ENCODE measurements around the gene AFDN.
"Not testable (repeated sequence)": the region's sequence is repeated elsewhere in the genome, so short reads cannot be mapped to it uniquely, and the experiment has no call there.

The AFDN gene

GRCh38 chr6:167990016-167990945 lies 163.6 kb downstream of the AFDN start:
- H3K27me3 ChIP-seq (ENCODE audit: control insufficient read depth, insufficient read depth, low read length): no peaks in the 10 kb centered on the region
- no peak overlapping the region for H3K9ac ChIP-seq (ENCODE audit: low read depth, low read length)
- H3K9me3 ChIP-seq (replicated peaks; ENCODE audit: low read length): no peaks in the 10 kb centered on the region
- no peak overlapping the region for H3K4me2 ChIP-seq (ENCODE audit: low read length)
- H3K4me1 ChIP-seq (ENCODE audit: control insufficient read depth, insufficient read depth, low read length): no peaks in the 10 kb centered on the region
- H3K36me3 ChIP-seq (ENCODE audit: insufficient read depth, low read length): no peaks in the 10 kb centered on the region
- H3K4me3 ChIP-seq (ENCODE audit: low read length): no peak overlapping the region

- H3K9ac ChIP-seq (ENCODE audit: low read depth, low read length): no peak overlapping the region
- H3K4me2 ChIP-seq (ENCODE audit: low read length): no peak overlapping the region
- no peaks in the 10 kb centered on the region for H3K36me3 ChIP-seq (ENCODE audit: insufficient read depth, low read length)
- peaks cover 7% of the 10 kb centered on the region for H3K27me3 ChIP-seq (ENCODE audit: control insufficient read depth, insufficient read depth, low read length)
- H3K4me1 ChIP-seq (ENCODE audit: control insufficient read depth, insufficient read depth, low read length): no peaks in the 10 kb centered on the region
- no peaks in the 10 kb centered on the region for H3K9me3 ChIP-seq (replicated peaks; ENCODE audit: low read length)
- H3K4me3 ChIP-seq (ENCODE audit: low read length): no peak overlapping the region
Observed at GRCh38 chr6:167993169-167993568, 166.5 kb downstream of the AFDN start.

DNA sequence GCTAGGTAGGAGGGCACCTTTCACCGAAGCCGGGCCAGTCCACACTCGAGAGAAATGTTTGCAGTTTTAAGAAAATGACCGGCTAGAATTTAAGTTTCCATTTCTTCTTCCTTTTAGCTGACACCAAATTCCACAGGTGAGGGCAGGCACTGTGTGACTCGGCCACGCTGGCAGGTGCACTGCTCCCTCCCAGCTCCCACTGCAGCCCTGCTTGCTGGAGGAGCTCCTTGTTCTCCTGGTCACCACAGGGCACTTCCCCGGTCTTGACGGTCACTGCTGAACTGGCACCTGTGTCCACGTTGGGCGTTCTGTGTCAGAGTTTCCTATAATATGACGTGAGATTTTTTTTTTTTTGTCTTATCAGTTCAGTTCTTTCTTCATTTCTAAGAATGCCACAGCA lies 167.1 kb downstream of the AFDN start:
- H3K27me3 ChIP-seq (ENCODE audit: control insufficient read depth, insufficient read depth, low read length): peaks cover 12% of the 10 kb centered on the region
- H3K9ac ChIP-seq (ENCODE audit: low read depth, low read length): no peak overlapping the region
- no peak overlapping the region for H3K4me2 ChIP-seq (ENCODE audit: low read length)
- H3K4me3 ChIP-seq (ENCODE audit: low read length): no peak overlapping the region
- H3K9me3 ChIP-seq (replicated peaks; ENCODE audit: low read length): no peaks in the 10 kb centered on the region
- no peaks in the 10 kb centered on the region for H3K4me1 ChIP-seq (ENCODE audit: control insufficient read depth, insufficient read depth, low read length)
- no peaks in the 10 kb centered on the region for H3K36me3 ChIP-seq (ENCODE audit: insufficient read depth, low read length)

DNA sequence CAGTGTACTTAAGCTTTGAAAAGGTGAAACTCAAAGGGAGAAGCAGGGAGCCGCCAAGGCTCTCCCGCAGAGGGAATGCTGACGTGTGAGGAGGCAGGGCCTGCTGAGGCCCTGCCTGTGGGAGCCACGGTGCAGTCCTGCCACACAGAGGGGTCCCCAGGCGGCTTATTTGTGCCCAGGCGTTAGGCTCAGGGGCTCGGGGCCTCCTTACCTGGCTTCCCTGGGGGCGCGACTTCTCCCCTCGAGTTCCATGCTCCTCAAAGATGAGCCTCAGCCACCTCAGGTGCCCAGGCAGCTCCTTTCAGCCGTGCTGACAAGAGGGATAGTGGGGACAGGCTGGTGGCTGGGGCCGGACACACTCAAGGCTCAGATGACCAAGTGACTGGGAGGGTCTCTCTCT lies 168.6 kb downstream of the AFDN start:
- no peaks in the 10 kb centered on the region for H3K36me3 ChIP-seq (ENCODE audit: insufficient read depth, low read length)
- no peaks in the 10 kb centered on the region for H3K9me3 ChIP-seq (replicated peaks; ENCODE audit: low read length)
- H3K9ac ChIP-seq (ENCODE audit: low read depth, low read length): no peak overlapping the region
- no peak overlapping the region for H3K4me2 ChIP-seq (ENCODE audit: low read length)
- H3K4me1 ChIP-seq (ENCODE audit: control insufficient read depth, insufficient read depth, low read length): no peaks in the 10 kb centered on the region
- H3K27me3 ChIP-seq (ENCODE audit: control insufficient read depth, insufficient read depth, low read length): peaks cover 17% of the 10 kb centered on the region
- no peak overlapping the region for H3K4me3 ChIP-seq (ENCODE audit: low read length)

DNA sequence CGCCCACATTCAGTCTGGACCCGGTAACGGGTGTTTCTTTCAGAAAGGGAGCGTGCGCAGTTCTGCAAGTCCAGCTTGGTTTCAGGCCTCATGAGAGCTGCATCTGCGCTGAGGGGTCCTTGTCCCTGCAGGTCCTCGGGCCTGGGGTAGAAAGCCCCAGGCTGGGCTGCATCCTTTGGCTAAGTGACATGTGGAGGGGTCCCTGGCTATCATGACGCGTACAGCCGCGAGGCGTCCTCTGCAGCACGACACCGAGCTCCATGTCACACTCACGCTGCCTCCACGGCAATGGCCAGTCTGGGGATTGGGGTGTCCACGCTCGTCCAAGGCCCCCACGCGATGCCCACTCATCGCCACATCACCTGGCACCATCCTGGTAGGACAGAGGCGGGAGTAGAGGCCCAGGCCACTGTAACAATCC lies 169.0 kb downstream of the AFDN start:
- Histone ChIP-seq H3K4me3 (ENCODE audit: low read length) (no peak overlapping the region), H3K4me1 (ENCODE audit: control insufficient read depth, insufficient read depth, low read length) (no peaks in the 10 kb centered on the region), H3K36me3 (ENCODE audit: insufficient read depth, low read length) (no peaks in the 10 kb centered on the region), H3K9me3 (replicated peaks; ENCODE audit: low read length) (no peaks in the 10 kb centered on the region), H3K9ac (ENCODE audit: low read depth, low read length) (no peak overlapping the region), H3K4me2 (ENCODE audit: low read length) (no peak overlapping the region), H3K27me3 (ENCODE audit: control insufficient read depth, insufficient read depth, low read length) (peaks cover 17% of the 10 kb centered on the region)

- Histone ChIP-seq H3K4me3 (ENCODE audit: low read length) (no peak overlapping the region), H3K4me1 (ENCODE audit: control insufficient read depth, insufficient read depth, low read length) (no peaks in the 10 kb centered on the region), H3K9me3 (replicated peaks; ENCODE audit: low read length) (no peaks in the 10 kb centered on the region), H3K27me3 (ENCODE audit: control insufficient read depth, insufficient read depth, low read length) (peaks cover 17% of the 10 kb centered on the region), H3K36me3 (ENCODE audit: insufficient read depth, low read length) (no peaks in the 10 kb centered on the region), H3K4me2 (ENCODE audit: low read length) (no peak overlapping the region), H3K9ac (ENCODE audit: low read depth, low read length) (no peak overlapping the region)
Observed at GRCh38 chr6:167996424-167997199, 169.9 kb downstream of the AFDN start.

DNA sequence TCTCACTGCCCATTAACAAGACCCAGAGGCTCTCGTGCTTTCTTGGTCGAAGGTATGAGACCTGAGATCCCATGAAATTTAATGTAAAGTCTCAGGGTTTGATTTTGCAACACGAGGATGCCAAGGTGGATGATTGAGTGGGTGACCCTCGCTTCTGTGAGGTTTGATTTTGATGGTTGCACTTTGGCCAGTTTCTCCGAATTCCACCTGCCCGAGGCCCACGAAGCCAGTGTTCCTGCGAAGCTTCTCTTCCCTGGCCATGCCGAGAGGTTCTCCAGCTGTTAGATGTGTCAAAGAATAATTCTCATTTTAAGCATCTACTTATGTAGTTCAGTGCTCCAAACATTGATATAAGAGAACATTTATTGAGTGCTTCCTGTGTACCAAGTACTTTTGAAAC lies 170.9 kb downstream of the AFDN start, which contains the start of gene KIF25:
TSS of gene KIF25 (plus strand) at position 30 of the 400 bp plus-strand sequence. CDS start 31,915 bp downstream, outside the sequence.
- H3K4me2 ChIP-seq (ENCODE audit: low read length): no peak within 1 kb of the TSS
- H3K27me3 ChIP-seq (ENCODE audit: control insufficient read depth, insufficient read depth, low read length): peaks cover 17% of the 10 kb centered on the region
- no peak within 1 kb of the TSS for H3K9ac ChIP-seq (ENCODE audit: low read depth, low read length)
- H3K9me3 ChIP-seq (replicated peaks; ENCODE audit: low read length): no peaks in the 10 kb centered on the region
- no peak within 1 kb of the TSS for H3K4me3 ChIP-seq (ENCODE audit: low read length)
- no peaks in the 10 kb centered on the region for H3K4me1 ChIP-seq (ENCODE audit: control insufficient read depth, insufficient read depth, low read length)
- H3K36me3 ChIP-seq (ENCODE audit: insufficient read depth, low read length): no peaks in the 10 kb centered on the region

- no peak overlapping the region for H3K4me3 ChIP-seq (ENCODE audit: low read length)
- H3K9ac ChIP-seq (ENCODE audit: low read depth, low read length): no peak overlapping the region
- H3K27me3 ChIP-seq (ENCODE audit: control insufficient read depth, insufficient read depth, low read length): peaks cover 20% of the 10 kb centered on the region
- H3K9me3 ChIP-seq (replicated peaks; ENCODE audit: low read length): no peaks in the 10 kb centered on the region
- no peaks in the 10 kb centered on the region for H3K36me3 ChIP-seq (ENCODE audit: insufficient read depth, low read length)
- no peaks in the 10 kb centered on the region for H3K4me1 ChIP-seq (ENCODE audit: control insufficient read depth, insufficient read depth, low read length)
- H3K4me2 ChIP-seq (ENCODE audit: low read length): no peak overlapping the region
Observed at GRCh38 chr6:167998215-167998614, 171.5 kb downstream of the AFDN start.

DNA sequence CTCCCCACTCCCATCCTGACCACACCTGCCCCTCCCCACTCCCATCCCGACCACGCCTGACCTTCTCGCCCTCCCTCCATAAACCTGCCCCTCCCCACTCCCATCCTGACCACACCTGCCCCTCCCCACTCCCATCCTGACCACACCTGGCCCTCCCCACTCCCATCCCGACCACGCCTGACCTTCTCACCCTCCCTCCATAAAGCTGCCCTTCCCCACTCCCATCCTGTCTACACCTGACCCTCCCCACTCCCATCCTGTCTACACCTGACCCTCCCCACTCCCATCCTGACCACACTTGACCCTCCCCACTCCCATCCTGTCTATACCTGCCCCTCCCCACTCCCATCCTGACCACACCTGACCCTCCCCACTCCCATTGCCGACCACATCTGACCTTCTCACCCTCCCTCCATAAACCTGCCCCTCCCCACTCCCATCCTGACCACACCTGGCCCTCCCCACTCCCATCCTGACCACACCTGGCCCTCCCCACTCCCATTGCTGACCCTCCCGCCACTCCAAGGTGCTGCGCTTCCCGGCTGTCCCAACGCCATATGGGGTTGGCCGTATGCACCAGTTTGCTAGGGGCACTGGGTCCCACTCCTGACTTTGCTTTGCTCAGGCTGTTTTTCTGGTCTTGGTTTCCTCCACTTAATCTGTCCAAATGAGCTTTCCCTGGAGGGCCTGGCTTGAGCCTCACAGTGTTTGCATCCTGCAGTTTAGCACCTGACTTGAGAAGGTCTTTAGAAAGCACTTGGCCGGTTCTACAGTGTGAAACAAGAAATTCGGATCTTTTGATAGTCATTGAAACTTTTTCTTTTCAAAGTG lies 173.7 kb downstream of the AFDN start:
- Histone ChIP-seq H3K9ac (ENCODE audit: low read depth, low read length) (no peak overlapping the region), H3K27me3 (ENCODE audit: control insufficient read depth, insufficient read depth, low read length) (peaks cover 29% of the 10 kb centered on the region), H3K4me2 (ENCODE audit: low read length) (no peak overlapping the region), H3K36me3 (ENCODE audit: insufficient read depth, low read length) (no peaks in the 10 kb centered on the region), H3K9me3 (replicated peaks; ENCODE audit: low read length) (no peaks in the 10 kb centered on the region), H3K4me3 (ENCODE audit: low read length) (no peak overlapping the region), H3K4me1 (ENCODE audit: control insufficient read depth, insufficient read depth, low read length) (no peaks in the 10 kb centered on the region)

- no peak overlapping the region for H3K4me2 ChIP-seq (ENCODE audit: low read length)
- peaks cover 29% of the 10 kb centered on the region for H3K27me3 ChIP-seq (ENCODE audit: control insufficient read depth, insufficient read depth, low read length)
- H3K4me3 ChIP-seq (ENCODE audit: low read length): no peak overlapping the region
- H3K4me1 ChIP-seq (ENCODE audit: control insufficient read depth, insufficient read depth, low read length): no peaks in the 10 kb centered on the region
- no peak overlapping the region for H3K9ac ChIP-seq (ENCODE audit: low read depth, low read length)
- H3K36me3 ChIP-seq (ENCODE audit: insufficient read depth, low read length): no peaks in the 10 kb centered on the region
- H3K9me3 ChIP-seq (replicated peaks; ENCODE audit: low read length): no peaks in the 10 kb centered on the region
Observed at GRCh38 chr6:168001029-168001332, 174.3 kb downstream of the AFDN start.

- not testable (repeated sequence) for H3K9ac ChIP-seq (ENCODE audit: low read depth, low read length); H3K36me3 ChIP-seq (ENCODE audit: insufficient read depth, low read length); H3K4me2 ChIP-seq (ENCODE audit: low read length); H3K9me3 ChIP-seq (replicated peaks; ENCODE audit: low read length); H3K4me3 ChIP-seq (ENCODE audit: low read length); H3K4me1 ChIP-seq (ENCODE audit: control insufficient read depth, insufficient read depth, low read length)
- peaks cover 29% of the 10 kb centered on the region for H3K27me3 ChIP-seq (ENCODE audit: control insufficient read depth, insufficient read depth, low read length)
Observed at GRCh38 chr6:168001514-168001913, 174.8 kb downstream of the AFDN start.
